WERI-Rb-1 (cell line): ENCODE results near the gene PLPPR5.

Source experiments
- DNase-seq: peaks from one replicate; pipeline ENCODE4 v3.0.0-alpha.2; 2020
- H3K27ac ChIP-seq: fragments of 250-450 bp; sonication (Bioruptor Pico); 2 replicates; pipeline ENCODE4 v1.5.1; 2020; ENCODE audit warnings: mild to moderate bottlenecking, moderate library complexity
- H3K27me3 ChIP-seq: fragments of 250-450 bp; sonication (Bioruptor Pico); 2 replicates; pipeline ENCODE4 v1.5.1; 2021; ENCODE audit warnings: mild to moderate bottlenecking, low read depth, moderate library complexity; ENCODE audit not compliant: insufficient read depth, severe bottlenecking
- H3K36me3 ChIP-seq: fragments of 250-450 bp; sonication (Bioruptor Pico); 2 replicates; pipeline ENCODE4 v1.5.1; 2020; ENCODE audit warnings: mild to moderate bottlenecking, moderate library complexity
- H3K4me3 ChIP-seq: 2 replicates; pipeline ENCODE4 v1.5.1; 2011; ENCODE audit warnings: low read depth, mild to moderate bottlenecking, control low read depth, low read length
- H3K9me3 ChIP-seq: fragments of 250-450 bp; sonication (Bioruptor Pico); 2 replicates; pipeline ENCODE4 v1.5.1; 2021; ENCODE audit warnings: mild to moderate bottlenecking, moderate library complexity; ENCODE audit not compliant: severe bottlenecking
- CTCF ChIP-seq: IDR thresholded peaks from 2 replicates; pipeline ENCODE4 v1.5.1; 2011; ENCODE audit warnings: low read depth, mild to moderate bottlenecking, control low read depth, inconsistent platforms, low read length

The PLPPR5 gene

GRCh38 chr1:98920441-98921110 lies 84.1 kb downstream of the PLPPR5 start:
- H3K27me3 ChIP-seq, result no peaks in the 10 kb centered on the region
- H3K9me3 ChIP-seq, result no peaks in the 10 kb centered on the region
- DNase-seq, result no peak
- no peak overlapping the region for H3K4me3 ChIP-seq
- no peaks in the 10 kb centered on the region for H3K36me3 ChIP-seq
- no peak overlapping the region for H3K27ac ChIP-seq
- TF ChIP-seq CTCF, result no peak

GRCh38 chr1:98919652-98920051 lies 85.0 kb downstream of the PLPPR5 start:
- Histone ChIP-seq H3K4me3 (no peak overlapping the region), H3K27ac (no peak overlapping the region), H3K9me3 (no peaks in the 10 kb centered on the region), H3K36me3 (no peaks in the 10 kb centered on the region), H3K27me3 (no peaks in the 10 kb centered on the region)
- no peak for TF ChIP-seq CTCF
- DNase-seq, result no peak

GRCh38 chr1:98919211-98919610 lies 85.5 kb downstream of the PLPPR5 start:
- Histone ChIP-seq H3K36me3 (no peaks in the 10 kb centered on the region), H3K4me3 (no peak overlapping the region), H3K27me3 (no peaks in the 10 kb centered on the region), H3K27ac (no peak overlapping the region), H3K9me3 (no peaks in the 10 kb centered on the region)
- DNase-seq, result no peak
- TF ChIP-seq CTCF, result no peak

- Histone ChIP-seq H3K27me3 (no peaks in the 10 kb centered on the region), H3K4me3 (no peak overlapping the region), H3K9me3 (no peaks in the 10 kb centered on the region), H3K27ac (no peak overlapping the region), H3K36me3 (no peaks in the 10 kb centered on the region)
- DNase-seq, result no peak
- TF ChIP-seq CTCF, result no peak
These were observed 90.1 kb downstream of the PLPPR5 start for GRCh38 chr1:98914547-98914946.

GRCh38 chr1:98910827-98911226 lies 93.8 kb downstream of the PLPPR5 start:
- no peaks in the 10 kb centered on the region for H3K36me3 ChIP-seq
- H3K27me3 ChIP-seq, result no peaks in the 10 kb centered on the region
- no peak for DNase-seq
- no peak for TF ChIP-seq CTCF
- no peak overlapping the region for H3K4me3 ChIP-seq
- no peak overlapping the region for H3K27ac ChIP-seq
- no peaks in the 10 kb centered on the region for H3K9me3 ChIP-seq

GRCh38 chr1:98908980-98909379 lies 95.7 kb downstream of the PLPPR5 start:
- no peak for TF ChIP-seq CTCF
- Histone ChIP-seq H3K4me3 (no peak overlapping the region), H3K27ac (no peak overlapping the region), H3K36me3 (no peaks in the 10 kb centered on the region), H3K27me3 (no peaks in the 10 kb centered on the region), H3K9me3 (no peaks in the 10 kb centered on the region)
- DNase-seq, result no peak
